Kidney (tissue), 14 donors: ENCODE results near the gene CYP8B1. TPM values are rescaled to one million over a fixed set of nuclear protein-coding genes. Genes with fewer than 3 reads are reported as not detected.
A peak's percentile ranks its signal among the peaks of the same experiment; 100 is the strongest.

Experiments used
- DNase-seq, 5 donors: peaks; one replicate each; pipeline ENCODE4 v3.0.0-alpha.2; 2013 to 2020
- FAIRE-seq: peaks from 2 replicates; lab custom pipeline; 2012; peaks lifted over from hg19 to GRCh38; lab: Jason Lieb, UNC
- H3K27ac ChIP-seq, 2 donors: one replicate each; pipeline ENCODE4 v1.7.0; 2013; ENCODE audit warnings: low read depth in 2 of 2, low read length in 2 of 2, inconsistent platforms in 1 of 2
- H3K27me3 ChIP-seq: one replicate; pipeline ENCODE4 v1.7.1; 2013; ENCODE audit warnings: low read length, inconsistent platforms; ENCODE audit not compliant: control insufficient read depth, insufficient read depth
- H3K36me3 ChIP-seq, 3 donors: one replicate each; pipeline versions ENCODE4 v1.7.0 to v1.7.1; 2013; ENCODE audit warnings: low read length in 3 of 3, control low read depth in 1 of 3, inconsistent platforms in 1 of 3; ENCODE audit not compliant: insufficient read depth in 3 of 3, control insufficient read depth in 2 of 3
- H3K4me1 ChIP-seq, 3 donors: one replicate each; pipeline versions ENCODE4 v1.7.0 to v1.7.1; 2013; ENCODE audit warnings: low read length in 3 of 3, inconsistent platforms in 1 of 3, low read depth in 1 of 3; ENCODE audit not compliant: control insufficient read depth in 2 of 3, insufficient read depth in 2 of 3
- H3K4me3 ChIP-seq, 3 donors: one replicate each; pipeline versions ENCODE4 v1.7.0 to v1.8.1; 2013; ENCODE audit warnings: low read length in 3 of 3, control low read depth in 1 of 3, inconsistent platforms in 1 of 3
- H3K9ac ChIP-seq, 3 donors: one replicate each; pipeline versions ENCODE4 v1.7.0 to v1.7.1; 2013; ENCODE audit warnings: low read length in 3 of 3, control low read depth in 1 of 3, inconsistent platforms in 1 of 3
- H3K9me3 ChIP-seq, 3 donors: one replicate each; pipeline versions ENCODE4 v1.7.0 to v1.7.1; 2013; ENCODE audit warnings: low read length in 3 of 3, control low read depth in 1 of 3, inconsistent platforms in 1 of 3; ENCODE audit not compliant: control insufficient read depth in 2 of 3, insufficient read depth in 1 of 3
- CTCF ChIP-seq: IDR thresholded peaks from 3 replicates; pipeline ENCODE4 v1.5.1; 2012; ENCODE audit warnings: mild to moderate bottlenecking, moderate library complexity, borderline replicate concordance; ENCODE audit not compliant: insufficient read depth; ENCODE audit errors: extremely low read depth
- intact Hi-C: fragments of 100-400 bp; cut with DNase I; formaldehyde crosslinking; loops from one replicate; pipeline ENCODE4 v1.11.1; 2022
- polyA plus RNA-seq: library from polyadenylated mRNA; stranded (reverse); fragments of 350-450 nt; fragmentation: Illumina TruSeq; extraction: RNeasy Lipid Tissue Mini Kit (QIAGEN cat#74804); gene quantifications from one replicate; pipeline ENCODE4 v1.2.3, GENCODE V29; 2014; ENCODE audit warnings: low read depth, low replicate concordance; ENCODE audit not compliant: insufficient read depth
- total RNA-seq: library from RNA; stranded (reverse); fragmentation: NEBNext Ultra II Directional; extraction: Animal tissue kit (Norgen Biotek cat#: 25700); gene quantifications from one replicate; pipeline ENCODE4 v1.2.1, GENCODE V29; 2021
- donor health status: control.
- donor health status: control.
- donor health status: control.
- donor health status: control.
- donor health status: control.
- donor health status: DM: yes; HTN: yes; CAD: no.
- donor health status: Normal renal cell carcinoma (clear cell type).

CYP8B1 gene
- total and polyA plus RNA-seq, 2 donors from 2014 or later, result 4.3 to 10.4 TPM

GRCh38 chr3:42868841-42869240, 6.8 kb downstream of the CYP8B1 start:
- H3K27me3 ChIP-seq, result no peaks in the 10 kb centered on the region
- H3K9me3 ChIP-seq, result no peaks in the 10 kb centered on the region
- intact Hi-C loops, result no loop called here
- no peak for TF ChIP-seq CTCF
- peaks cover 0 to 21% (median 11%) of the 10 kb centered on the region in 3 donors for H3K4me1 ChIP-seq
- H3K4me3 ChIP-seq, result no peak overlapping the region
- H3K27ac ChIP-seq, result no peak overlapping the region
- H3K9ac ChIP-seq, result no peak overlapping the region
- DNase-seq (no peak), FAIRE-seq (no peak)
- no peaks in the 10 kb centered on the region for H3K36me3 ChIP-seq

GRCh38 chr3:42867138-42867537, 8.5 kb downstream of the CYP8B1 start:
- H3K27ac ChIP-seq, result no peak overlapping the region
- H3K27me3 ChIP-seq, result no peaks in the 10 kb centered on the region
- intact Hi-C loops, result no loop called here
- no peak for DNase-seq
- FAIRE-seq, result no peak
- no peak overlapping the region for H3K4me3 ChIP-seq
- TF ChIP-seq CTCF, result no peak
- H3K4me1 ChIP-seq, result peaks cover 0 to 13% (median 4%) of the 10 kb centered on the region in 3 donors
- H3K9me3 ChIP-seq, result no peaks in the 10 kb centered on the region
- H3K36me3 ChIP-seq, result no peaks in the 10 kb centered on the region
- H3K9ac ChIP-seq, result no peak overlapping the region

GRCh38 chr3:42865256-42865655, 10.4 kb downstream of the CYP8B1 start:
- no peak for TF ChIP-seq CTCF
- DNase-seq, result no peak
- no peak for FAIRE-seq
- intact Hi-C loops, result no loop called here
- Histone ChIP-seq H3K9me3 (no peaks in the 10 kb centered on the region), H3K27ac (no peak overlapping the region), H3K4me3 (no peak overlapping the region), H3K9ac (no peak overlapping the region), H3K36me3 (no peaks in the 10 kb centered on the region), H3K27me3 (no peaks in the 10 kb centered on the region), H3K4me1 (no peaks in the 10 kb centered on the region)

GRCh38 chr3:42864321-42864950, 11.2 kb downstream of the CYP8B1 start:
- H3K9me3 ChIP-seq, result no peaks in the 10 kb centered on the region
- H3K36me3 ChIP-seq, result no peaks in the 10 kb centered on the region
- TF ChIP-seq CTCF, result no peak
- no peaks in the 10 kb centered on the region for H3K4me1 ChIP-seq
- FAIRE-seq (no peak), DNase-seq (peak in 1 of 5 donors; percentile 5)
- intact Hi-C loops, result no loop called here
- H3K27me3 ChIP-seq, result no peaks in the 10 kb centered on the region
- no peak overlapping the region for H3K27ac ChIP-seq
- H3K9ac ChIP-seq, result no peak overlapping the region
- no peak overlapping the region for H3K4me3 ChIP-seq
